H1 (cell line): ENCODE results near the gene SENP3. TPM values are rescaled to one million over a fixed set of nuclear protein-coding genes. Genes with fewer than 3 reads are reported as not detected.
A peak's percentile ranks its signal among the peaks of the same experiment; 100 is the strongest.

ENCODE experiments used
- CEBPB ChIP-seq: IDR thresholded peaks from 2 replicates; pipeline ENCODE4 v1.6.1; 2012; ENCODE audit warnings: low read depth, low read length
- CREB1 ChIP-seq: IDR thresholded peaks from 2 replicates; pipeline ENCODE4 v1.6.1; 2012; ENCODE audit warnings: inconsistent platforms
- CTBP2 ChIP-seq: IDR thresholded peaks from 2 replicates; pipeline ENCODE4 v1.7.0; 2011; ENCODE audit warnings: borderline replicate concordance, mild to moderate bottlenecking, moderate library complexity, mixed read lengths, low read length; ENCODE audit not compliant: insufficient read depth, insufficient read length
- EP300 ChIP-seq, 2 experiments: IDR thresholded peaks; 1 replicate in 1 of 2; 2 replicates in 1 of 2; pipeline ENCODE4 v1.6.1; 2011 to 2012; ENCODE audit warnings: low read depth in 2 of 2, low read length in 2 of 2, mild to moderate bottlenecking in 2 of 2, borderline replicate concordance in 1 of 2, inconsistent platforms in 1 of 2, moderate library complexity in 1 of 2
- HDAC2 ChIP-seq, 2 experiments: fragments of 300-600 bp in 1 of 2; sonication (generic) in 1 of 2; IDR thresholded peaks; 2 replicates each; pipeline ENCODE4 v1.6.1; 2011 to 2012; ENCODE audit warnings: low read depth in 2 of 2, low read length in 2 of 2, mild to moderate bottlenecking in 2 of 2, moderate library complexity in 2 of 2, borderline replicate concordance in 1 of 2, inconsistent platforms in 1 of 2
- JUN ChIP-seq: IDR thresholded peaks from 2 replicates; pipeline ENCODE4 v1.6.1; 2011; ENCODE audit warnings: low read depth, mild to moderate bottlenecking, improper control_type of control experiment, low read length
- POLR2A ChIP-seq, 2 experiments: IDR thresholded peaks; 1 replicate in 1 of 2; 2 replicates in 1 of 2; pipeline ENCODE4 v1.6.1; 2011; ENCODE audit warnings: low read depth in 2 of 2, low read length in 2 of 2, mild to moderate bottlenecking in 2 of 2; ENCODE audit errors: control extremely low read depth in 1 of 2
- POU5F1 ChIP-seq: IDR thresholded peaks from 2 replicates; pipeline ENCODE4 v1.6.1; 2011; ENCODE audit warnings: low read depth, mild to moderate bottlenecking, low read length, moderate library complexity
- SIN3A ChIP-seq, 2 experiments: IDR thresholded peaks in 1 of 2; conservative IDR thresholded peaks in 1 of 2; 2 replicates each; pipeline ENCODE4 v1.6.1; 2011 to 2012; ENCODE audit warnings: low read length in 2 of 2, improper control_type of control experiment in 1 of 2, low read depth in 1 of 2, mild to moderate bottlenecking in 1 of 2
- SIRT6 ChIP-seq: IDR thresholded peaks from one replicate; pipeline ENCODE4 v1.7.1; 2012; ENCODE audit warnings: low read length, inconsistent platforms
- TAF1 ChIP-seq: IDR thresholded peaks from 2 replicates; pipeline ENCODE4 v1.6.1; 2011; ENCODE audit warnings: mild to moderate bottlenecking, low read depth, low read length
- TAF7 ChIP-seq: optimal IDR thresholded peaks from 2 replicates; pipeline ENCODE3; 2011; ENCODE audit warnings: low read depth, mild to moderate bottlenecking, inconsistent platforms, low read length, moderate library complexity, borderline replicate concordance
- polyA plus RNA-seq, 7 experiments: library from polyadenylated mRNA; depleted of rRNA in 3 of 7; stranded (reverse) in 5 of 7; unstranded in 2 of 7; fragments of >200 nt in 5 of 7; fragments of 200-250 nt in 2 of 7; gene quantifications; 1 replicate in 5 of 7; 2 replicates in 1 of 7; 4 replicates in 1 of 7; pipeline versions ENCODE4 v1.2.1 to v1.2.3, GENCODE V29; 2011 to 2013; ENCODE audit warnings: missing spikeins in 2 of 7, mixed read lengths in 2 of 7
- total RNA-seq: library from RNA; stranded (reverse); fragmentation: NEBNext Ultra II Directional; extraction: Animal tissue kit (Norgen Biotek cat#: 25700); gene quantifications from 2 replicates; pipeline ENCODE4 v1.2.1, GENCODE V29; 2021
- TF ChIP-seq, protein P1 (sequence below): IDR thresholded peaks from 2 replicates; pipeline ENCODE4 v1.6.1; 2012; ENCODE audit warnings: inconsistent platforms
- TF ChIP-seq, protein P2 (sequence below): IDR thresholded peaks from 2 replicates; pipeline ENCODE4 v1.6.1; 2012; ENCODE audit warnings: inconsistent platforms

The SENP3 gene
- total and polyA plus RNA-seq, 2 of the 8 experiments (the other 6 are each of a cell fraction or from before 2014, with no cell fraction given): 86.2 to 129 TPM

DNA sequence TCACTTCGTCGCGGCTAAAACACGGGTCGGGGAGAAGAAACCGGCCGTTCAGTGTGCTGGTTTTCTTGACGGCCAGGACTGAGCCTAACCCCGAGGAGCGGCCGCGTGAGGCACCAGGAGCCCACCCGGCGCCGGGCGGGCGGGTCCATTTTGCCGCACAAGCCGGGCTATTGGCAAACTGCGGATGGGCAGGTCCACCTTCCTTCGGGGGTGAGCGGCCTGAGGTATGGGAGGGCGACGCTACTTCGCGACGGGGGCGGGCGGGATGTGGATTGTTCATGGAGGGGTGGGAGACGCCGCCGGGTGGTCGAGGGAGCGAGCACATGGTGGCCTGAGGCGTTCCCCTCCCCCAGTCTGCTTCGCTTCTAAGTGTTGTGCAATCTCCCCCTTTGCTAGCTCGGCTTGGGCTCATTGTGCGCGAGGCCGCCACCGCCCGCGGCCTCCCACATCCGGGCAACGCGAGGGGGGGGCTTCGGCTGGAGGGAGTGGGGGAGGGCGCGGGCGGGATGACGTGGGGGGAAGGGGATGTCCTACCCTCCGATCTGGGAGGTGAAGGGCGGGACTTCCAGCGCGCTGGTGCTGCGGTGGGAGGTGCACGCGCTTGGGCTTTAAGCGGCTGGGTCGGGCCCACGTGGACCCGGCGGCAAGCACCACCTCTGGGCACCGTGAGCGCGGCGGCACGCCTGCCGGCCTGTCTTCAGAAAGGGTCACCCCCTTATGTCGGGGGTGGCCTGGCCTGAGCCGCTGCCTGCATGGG is 11.8 kb downstream of the SENP3 start (continued):
- TF ChIP-seq TAF7 (peak; percentile 68), POLR2A (IDR thresholded peaks at IDR 0.05; ENCODE audit: control extremely low read depth in 1 of 2, low read depth in 2 of 2, low read length in 2 of 2) (peak; percentile 87 to 96), HDAC2 (IDR thresholded peaks at IDR 0.05; ENCODE audit: borderline replicate concordance in 1 of 2, low read depth in 2 of 2, low read length in 2 of 2) (peak in 1 of 2 experiments; percentile 92; a peak in 1 of 4 replicates), CREB1 (peak; percentile 88), CTBP2 (no peak), SIRT6 (peak; percentile 71), POU5F1 (no peak), CEBPB (peak; percentile 99), TAF1 (peak; percentile 77), JUN (no peak), SIN3A (conservative IDR thresholded peaks at IDR 0.05 in 1 of 2, IDR thresholded peaks at IDR 0.05 in 1 of 2; ENCODE audit: low read depth in 1 of 2, low read length in 2 of 2) (peak in 1 of 2 experiments; percentile 90; a peak in 2 of 4 replicates), EP300 (IDR thresholded peaks at IDR 0.05; ENCODE audit: borderline replicate concordance in 1 of 2, low read depth in 2 of 2, low read length in 2 of 2) (0 out of 3 replicates have a peak, but pooled peaks of 1 of the 2 experiments have one; percentile 7)
- TF ChIP-seq, protein P1, sequence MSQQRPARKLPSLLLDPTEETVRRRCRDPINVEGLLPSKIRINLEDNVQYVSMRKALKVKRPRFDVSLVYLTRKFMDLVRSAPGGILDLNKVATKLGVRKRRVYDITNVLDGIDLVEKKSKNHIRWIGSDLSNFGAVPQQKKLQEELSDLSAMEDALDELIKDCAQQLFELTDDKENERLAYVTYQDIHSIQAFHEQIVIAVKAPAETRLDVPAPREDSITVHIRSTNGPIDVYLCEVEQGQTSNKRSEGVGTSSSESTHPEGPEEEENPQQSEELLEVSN: peak; percentile 24; the same call in 1 of the 2 replicates
- TF ChIP-seq, protein P2, sequence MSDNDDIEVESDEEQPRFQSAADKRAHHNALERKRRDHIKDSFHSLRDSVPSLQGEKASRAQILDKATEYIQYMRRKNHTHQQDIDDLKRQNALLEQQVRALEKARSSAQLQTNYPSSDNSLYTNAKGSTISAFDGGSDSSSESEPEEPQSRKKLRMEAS: peak; percentile 93
- TF ChIP-seq, all 59 proteins: peak for 18
